Measurements from ENCODE around the gene GPR142. TPM values are rescaled to one million over a fixed set of nuclear protein-coding genes. Genes with fewer than 3 reads are reported as not detected.

The GPR142 gene
- polyA plus RNA-seq, 1 experiment: not detected

GRCh38 chr17:74356646-74357465 is 10.4 kb upstream of the GPR142 start:
- Histone ChIP-seq H3K27ac (ENCODE audit: low read depth, low read length) (no peak overlapping the region), H3K27me3 (ENCODE audit: control insufficient read depth, insufficient read depth, low read length) (peaks cover 23% of the 10 kb centered on the region), H3K4me3 (ENCODE audit: low read depth, low read length) (no peak overlapping the region), H3K9me3 (ENCODE audit: control insufficient read depth, insufficient read depth, low read length) (no peaks in the 10 kb centered on the region; the same call in 1 of the 2 replicates)
- TF ChIP-seq CTCF (IDR thresholded peaks at IDR 0.05; ENCODE audit: low read depth, low read length): no peak
- POLR2A ChIA-PET: no interaction called here
- CTCF ChIA-PET: interaction anchor here (1.0 kb wide), 1 partner anchor 11 kb away, joined by 4 read pairs; no protein-coding TSS in a partner anchor
- DNase-seq (ENCODE audit: low read depth, low spot score): no peak

- no peaks in the 10 kb centered on the region; the same call in 1 of the 2 replicates for H3K9me3 ChIP-seq (ENCODE audit: control insufficient read depth, insufficient read depth, low read length)
- ChIA-PET POLR2A (no interaction called here), CTCF (no interaction called here)
- H3K27ac ChIP-seq (ENCODE audit: low read depth, low read length): no peak overlapping the region
- no peak for TF ChIP-seq CTCF (IDR thresholded peaks at IDR 0.05; ENCODE audit: low read depth, low read length)
- H3K4me3 ChIP-seq (ENCODE audit: low read depth, low read length): no peak overlapping the region
- H3K27me3 ChIP-seq (ENCODE audit: control insufficient read depth, insufficient read depth, low read length): peaks cover 27% of the 10 kb centered on the region
- no peak for DNase-seq (ENCODE audit: low read depth, low spot score)
Observed at GRCh38 chr17:74357466-74357809, 9.9 kb upstream of the GPR142 start.

- no peak for TF ChIP-seq CTCF (IDR thresholded peaks at IDR 0.05; ENCODE audit: low read depth, low read length)
- CTCF ChIA-PET: no interaction called here
- no peak for DNase-seq (ENCODE audit: low read depth, low spot score)
- H3K27me3 ChIP-seq (ENCODE audit: control insufficient read depth, insufficient read depth, low read length): peaks cover 28% of the 10 kb centered on the region
- no peak overlapping the region for H3K27ac ChIP-seq (ENCODE audit: low read depth, low read length)
- POLR2A ChIA-PET: no interaction called here
- no peak overlapping the region for H3K4me3 ChIP-seq (ENCODE audit: low read depth, low read length)
- H3K9me3 ChIP-seq (ENCODE audit: control insufficient read depth, insufficient read depth, low read length): no peaks in the 10 kb centered on the region; the same call in 1 of the 2 replicates
Observed at GRCh38 chr17:74358697-74359096, 8.6 kb upstream of the GPR142 start.

GRCh38 chr17:74359916-74360315 is 7.4 kb upstream of the GPR142 start:
- no peak overlapping the region for H3K4me3 ChIP-seq (ENCODE audit: low read depth, low read length)
- H3K9me3 ChIP-seq (ENCODE audit: control insufficient read depth, insufficient read depth, low read length): no peaks in the 10 kb centered on the region; the same call in 1 of the 2 replicates
- no peak for TF ChIP-seq CTCF (IDR thresholded peaks at IDR 0.05; ENCODE audit: low read depth, low read length)
- ChIA-PET CTCF (interaction anchor here (1.0 kb wide), 1 partner anchor 9 kb away, joined by 3 read pairs; no protein-coding TSS in a partner anchor), POLR2A (no interaction called here)
- DNase-seq (ENCODE audit: low read depth, low spot score): no peak
- H3K27ac ChIP-seq (ENCODE audit: low read depth, low read length): no peak overlapping the region
- peaks cover 25% of the 10 kb centered on the region for H3K27me3 ChIP-seq (ENCODE audit: control insufficient read depth, insufficient read depth, low read length)

- DNase-seq (ENCODE audit: low read depth, low spot score): no peak
- peaks cover 22% of the 10 kb centered on the region for H3K27me3 ChIP-seq (ENCODE audit: control insufficient read depth, insufficient read depth, low read length)
- POLR2A ChIA-PET: no interaction called here
- H3K9me3 ChIP-seq (ENCODE audit: control insufficient read depth, insufficient read depth, low read length): no peaks in the 10 kb centered on the region; the same call in 1 of the 2 replicates
- CTCF ChIA-PET: no interaction called here
- no peak overlapping the region for H3K4me3 ChIP-seq (ENCODE audit: low read depth, low read length)
- no peak for TF ChIP-seq CTCF (IDR thresholded peaks at IDR 0.05; ENCODE audit: low read depth, low read length)
- no peak overlapping the region for H3K27ac ChIP-seq (ENCODE audit: low read depth, low read length)
Observed at GRCh38 chr17:74360899-74361229, 6.4 kb upstream of the GPR142 start.
